GM12892 (cell line): ENCODE measurements around the gene PDE4A.

Experiments used
- POLR2A ChIP-seq: IDR thresholded peaks from 2 replicates; pipeline ENCODE4 v1.6.1; 2011; ENCODE audit warnings: low read depth, low read length, control low read depth
- POLR2AphosphoS5 ChIP-seq: IDR thresholded peaks from 2 replicates; pipeline ENCODE4 v1.6.1; 2011; ENCODE audit warnings: low read depth, low read length, control low read depth
- TAF1 ChIP-seq: IDR thresholded peaks from 2 replicates; pipeline ENCODE4 v1.6.1; 2011; ENCODE audit warnings: low read depth, mild to moderate bottlenecking, control low read depth, low read length, borderline replicate concordance

- TF ChIP-seq TAF1 = 0 out of 2 replicates have a peak, but pooled peaks have one; percentile 30
- TF ChIP-seq POLR2AphosphoS5 = peak; percentile 50
- peak; percentile 22; the same call in 1 of the 2 replicates for TF ChIP-seq POLR2A
Measured at GRCh38 chr19:10412257-10412977, 7.9 kb upstream of the PDE4A start.
